ENCODE results near the gene OR2T8. TPM values are rescaled to one million over a fixed set of nuclear protein-coding genes. Genes with fewer than 3 reads are reported as not detected.

Gene OR2T8
- total and polyA plus RNA-seq, 2 of the 8 experiments (the other 6 are each of a cell fraction or from before 2014, with no cell fraction given) = not detected

DNA sequence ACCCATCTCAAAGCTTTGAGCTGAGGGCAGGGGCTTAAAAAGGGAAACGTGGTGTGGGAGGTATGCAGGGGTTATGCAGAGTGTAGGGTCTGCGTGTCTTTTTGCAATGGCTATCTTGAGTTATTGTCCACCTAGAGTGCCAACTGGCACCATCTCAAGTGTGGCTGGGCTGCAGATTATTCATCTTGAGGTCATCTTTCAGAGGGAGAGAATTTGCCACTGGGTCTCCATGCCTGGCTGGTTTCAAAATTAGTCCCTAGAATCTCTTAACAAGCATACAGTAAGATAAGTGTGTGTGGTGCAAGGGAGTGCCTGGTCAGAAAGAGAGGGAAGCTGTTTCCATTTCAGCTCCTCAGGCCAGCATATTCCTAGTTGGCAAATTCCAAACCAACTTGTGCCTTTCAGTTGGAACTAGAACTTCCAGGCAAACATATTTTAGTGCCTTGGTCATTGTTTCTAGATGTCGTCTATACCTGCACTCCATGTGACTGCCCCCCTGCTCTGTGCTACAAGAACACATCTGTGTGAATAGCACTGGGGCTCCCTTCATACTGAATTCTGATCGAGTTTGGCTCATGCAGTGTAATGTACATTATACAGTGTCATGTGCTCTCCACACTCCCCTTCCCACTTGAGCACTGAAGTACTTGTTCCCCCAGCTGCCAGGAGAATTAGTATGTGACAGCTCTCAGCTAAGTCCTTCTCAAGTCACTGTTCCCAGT, 5.0 kb upstream of the OR2T8 start (continued):
- TF ChIP-seq POLR2AphosphoS5 (IDR thresholded peaks at IDR 0.05; ENCODE audit: low read depth, low read length) (no peak), EP300 (IDR thresholded peaks at IDR 0.05; ENCODE audit: borderline replicate concordance in 1 of 2, low read depth in 2 of 2, low read length in 2 of 2) (no peak), GABPA (IDR thresholded peaks at IDR 0.05; ENCODE audit: borderline replicate concordance, insufficient read depth, low read length) (no peak), KDM4A (IDR thresholded peaks at IDR 0.05; ENCODE audit: low read depth, low read length, severe bottlenecking) (no peak), SP2 (IDR thresholded peaks at IDR 0.05; ENCODE audit: low read length) (no peak), SIN3A (conservative IDR thresholded peaks at IDR 0.05 in 1 of 2, IDR thresholded peaks at IDR 0.05 in 1 of 2; ENCODE audit: low read depth in 1 of 2, low read length in 2 of 2) (no peak), E2F6 (IDR thresholded peaks at IDR 0.05) (no peak)

All from H1 (cell line).